Activated CD8-positive, alpha-beta memory T cell treated with anti-CD3 and anti-CD28 coated beads, Interleukin-2, amount 50 U/mL, for 48 hours (primary cell): ENCODE data around the gene ARG2.

Experiments used
- DNase-seq: peaks from one replicate; pipeline ENCODE4 v3.0.0-alpha.2; 2020

The ARG2 gene

DNA sequence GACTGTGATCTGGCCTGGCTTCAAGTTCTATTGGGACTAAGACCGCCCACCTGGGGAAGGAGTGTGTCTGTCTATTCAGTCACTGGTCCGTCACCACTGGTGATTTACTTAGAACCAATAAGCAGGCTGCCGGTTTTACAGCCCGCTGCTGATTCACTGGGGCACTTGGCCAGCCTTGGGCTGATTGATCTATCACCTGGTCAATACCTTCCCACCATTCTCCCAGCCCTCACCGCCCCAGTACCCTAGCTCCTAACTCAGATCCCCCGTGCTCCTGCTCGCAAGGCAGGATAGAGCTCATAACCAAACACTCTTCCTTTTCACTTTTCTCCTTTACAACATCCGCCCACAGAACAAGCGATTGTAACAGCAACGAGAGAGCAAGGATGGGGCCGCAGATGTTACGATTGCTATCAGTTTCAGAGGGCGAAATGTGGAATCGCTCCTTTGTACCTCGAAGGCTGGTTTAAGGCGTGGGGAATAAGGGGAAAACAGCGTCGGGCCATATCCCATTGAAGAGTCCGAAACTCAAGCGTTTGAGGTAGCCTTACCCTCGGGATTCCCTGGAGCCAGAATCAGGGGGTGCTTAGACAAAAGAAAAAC lies 75.2 kb downstream of the ARG2 start:
- DNase-seq: peak; percentile 82

DNA sequence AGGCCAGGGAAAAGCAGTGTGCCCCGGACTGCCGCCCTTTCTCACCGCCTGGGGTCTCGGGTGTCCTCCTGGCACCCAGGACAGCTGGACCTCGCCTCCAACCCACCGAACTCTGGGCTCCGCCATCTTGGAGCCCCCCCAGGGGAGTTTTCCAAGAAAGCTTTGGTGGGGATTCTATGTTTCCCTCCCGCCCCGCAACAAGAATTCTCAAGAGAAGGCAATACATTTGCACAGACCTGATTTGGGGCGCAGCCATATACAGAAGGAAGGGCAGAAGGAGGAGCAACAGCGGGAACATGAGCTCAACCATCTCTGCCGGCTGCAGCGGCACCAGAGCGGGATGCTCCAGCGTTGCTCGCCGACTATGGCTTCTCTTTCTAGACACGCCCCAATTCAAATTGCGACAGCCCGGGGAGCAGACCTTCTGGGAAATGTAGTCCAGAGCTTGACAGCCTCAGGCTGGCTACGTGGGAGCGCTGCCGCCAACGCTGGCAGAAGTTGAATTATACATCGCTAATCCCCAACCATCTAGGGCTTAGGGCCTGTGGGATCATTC lies 75.8 kb downstream of the ARG2 start, which contains the start of gene RDH11:
RDH11 (minus strand) TSS at position 371 of the 556 bp plus-strand sequence; CDS start at position 310, 61 bp downstream.
- DNase-seq: peak; percentile 85

DNA sequence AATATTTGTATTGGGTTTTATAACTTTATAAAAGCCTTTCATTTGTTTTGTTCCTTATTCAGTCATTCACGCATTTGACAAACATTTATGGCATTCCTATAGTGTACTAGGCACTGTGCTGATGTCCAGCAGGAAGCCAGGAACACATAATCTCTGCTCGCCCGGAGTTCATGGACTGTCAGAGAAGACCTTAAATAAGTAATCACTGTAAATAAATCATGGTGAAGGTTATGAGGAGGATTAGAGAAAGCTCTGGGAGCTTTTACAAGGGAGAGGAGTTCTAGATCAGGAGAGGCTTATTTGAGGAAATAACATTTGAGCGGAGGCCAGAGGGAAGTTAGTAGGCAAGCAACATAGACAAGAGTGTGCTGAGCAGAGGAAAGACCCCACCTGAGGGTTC lies 77.3 kb downstream of the ARG2 start:
- DNase-seq: no peak

DNA sequence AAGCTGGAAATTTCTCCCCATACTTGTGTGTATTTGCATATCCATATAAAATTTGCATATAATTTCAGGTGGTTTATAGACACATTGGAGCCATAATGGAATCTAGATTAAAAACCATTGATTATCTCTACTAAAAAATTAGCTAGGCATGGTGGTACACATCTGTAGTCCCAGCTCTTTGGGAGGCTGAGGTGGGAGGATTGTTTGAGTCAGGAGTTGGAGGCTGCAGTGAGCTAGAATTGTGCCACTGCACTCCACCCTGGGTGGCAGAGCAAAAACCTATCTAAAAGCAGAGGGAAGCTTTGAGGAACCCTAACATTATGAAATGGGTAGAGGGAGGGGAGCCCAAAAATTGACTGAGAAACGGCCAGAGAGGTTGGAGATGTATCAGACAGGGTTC lies 78.5 kb downstream of the ARG2 start:
- no peak for DNase-seq
